HT1080 (cell line): ENCODE results near the gene NMRAL1. TPM values are rescaled to one million over a fixed set of nuclear protein-coding genes. Genes with fewer than 3 reads are reported as not detected.

Source experiments
- DNase-seq: peaks from one replicate; pipeline ENCODE4 v3.0.0-alpha.2; 2015; ENCODE audit warnings: low read depth
- small RNA-seq: library from RNA; depleted of rRNA; stranded (forward); fragments of <200 nt; gene quantifications from one replicate; pipeline ENCODE3, GENCODE V24; 2014
- total RNA-seq: library from RNA; depleted of rRNA; stranded (reverse); fragments of >200 nt; shearing (Covaris generic); gene quantifications from 2 replicates; pipeline ENCODE4 v1.2.3, GENCODE V29; 2014; rRNA removed

NMRAL1 gene
- total RNA-seq, 1 experiment from 2014 or later: 33.8 TPM

DNA sequence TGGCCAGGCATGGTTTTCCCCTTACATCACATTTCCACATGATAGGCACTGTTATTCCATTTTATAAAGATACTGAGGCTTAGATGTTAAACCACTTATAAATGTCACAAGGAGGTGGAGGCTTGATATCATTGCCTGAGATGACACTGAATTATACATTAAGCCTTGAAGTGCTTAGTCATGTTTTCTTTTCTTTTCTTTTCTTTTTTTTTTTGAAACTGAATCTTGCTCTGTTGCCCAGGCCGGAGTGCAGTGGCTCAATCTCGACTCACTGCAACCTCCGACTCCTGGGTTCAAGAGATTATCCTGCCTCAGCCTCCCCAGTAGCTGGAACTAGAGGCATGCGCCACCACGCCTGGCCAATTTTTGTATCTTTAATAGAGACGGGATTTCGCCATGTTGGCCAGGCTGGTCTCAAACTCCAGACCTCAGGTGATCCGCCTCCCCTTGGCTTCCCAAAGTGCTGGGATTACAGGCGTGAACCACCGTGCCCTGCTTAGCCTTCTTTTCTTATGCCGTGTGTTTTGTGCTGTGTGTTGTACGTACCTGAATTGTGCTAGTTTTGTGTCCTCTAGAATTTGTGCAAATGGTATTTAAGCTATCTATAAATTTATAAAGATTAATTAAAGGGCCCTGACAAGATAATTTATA is 47.6 kb downstream of the NMRAL1 start:
- no peak for DNase-seq

DNA sequence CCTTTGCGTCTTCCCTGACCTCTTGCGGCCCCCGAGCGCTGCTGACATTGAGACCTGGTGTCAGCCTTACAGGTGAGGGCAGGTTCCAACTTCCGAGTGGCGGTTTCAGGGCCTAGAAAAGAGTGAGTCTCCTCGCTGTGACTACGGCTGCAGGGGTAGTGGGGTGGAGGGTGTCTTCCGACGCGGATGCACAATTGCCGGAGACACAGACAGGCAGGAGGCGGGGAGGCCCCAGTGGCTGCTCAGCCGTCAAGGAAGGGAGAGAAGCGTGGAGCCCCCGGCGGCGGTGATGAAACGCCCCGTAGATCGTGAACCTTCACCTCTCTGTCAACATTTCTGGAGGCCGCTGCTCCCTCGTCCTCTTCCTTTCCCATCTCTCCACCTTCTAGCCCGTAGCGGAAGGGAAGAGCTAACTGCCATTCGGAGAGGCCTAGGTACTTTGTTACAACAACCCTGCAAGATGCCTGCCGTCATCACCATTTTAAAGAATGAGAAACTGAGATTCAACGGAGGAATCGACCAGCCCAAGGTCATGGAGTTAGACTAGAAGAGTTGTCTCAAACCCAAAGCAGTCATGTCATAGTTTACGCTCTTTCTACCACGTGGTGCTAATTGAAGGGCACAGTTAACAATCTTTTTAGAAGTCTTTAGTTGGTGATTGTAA is 48.3 kb downstream of the NMRAL1 start:
- peak; percentile 25 for DNase-seq

DNA sequence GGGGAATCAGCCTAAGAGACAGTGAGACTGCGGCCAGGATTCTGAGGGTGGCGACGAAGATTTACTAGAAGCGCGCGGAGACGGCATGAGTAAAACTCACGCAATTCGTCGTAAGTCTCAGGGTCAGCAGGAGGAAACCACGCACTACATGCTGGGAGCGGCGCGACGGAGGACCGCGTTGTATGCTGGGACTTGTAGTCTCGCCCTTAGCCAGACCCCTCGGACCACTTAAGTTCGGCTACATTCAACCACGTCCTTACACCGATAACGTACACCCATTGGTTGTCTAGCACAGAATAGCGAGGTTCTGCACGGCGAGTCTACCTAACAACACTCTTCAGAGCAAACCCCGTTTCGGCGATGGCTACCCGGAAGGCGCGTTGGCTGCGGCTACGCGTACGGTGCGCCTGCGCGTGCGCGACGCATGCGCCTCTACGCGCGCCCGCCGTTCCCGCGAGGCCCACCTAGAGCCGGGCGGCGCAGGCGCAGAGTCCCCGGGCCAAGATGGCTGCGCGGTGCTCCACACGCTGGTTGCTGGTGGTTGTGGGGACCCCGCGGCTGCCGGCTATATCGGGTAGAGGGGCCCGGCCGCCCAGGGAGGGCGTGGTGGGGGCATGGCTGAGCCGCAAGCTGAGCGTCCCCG is 48.9 kb downstream of the NMRAL1 start, which contains the start of gene DNAJA3:
TSS of gene DNAJA3 (plus strand) at position 491 of the 643 bp plus-strand sequence. CDS start at position 505, 14 bp downstream.
- DNase-seq: peak; percentile 92

DNA sequence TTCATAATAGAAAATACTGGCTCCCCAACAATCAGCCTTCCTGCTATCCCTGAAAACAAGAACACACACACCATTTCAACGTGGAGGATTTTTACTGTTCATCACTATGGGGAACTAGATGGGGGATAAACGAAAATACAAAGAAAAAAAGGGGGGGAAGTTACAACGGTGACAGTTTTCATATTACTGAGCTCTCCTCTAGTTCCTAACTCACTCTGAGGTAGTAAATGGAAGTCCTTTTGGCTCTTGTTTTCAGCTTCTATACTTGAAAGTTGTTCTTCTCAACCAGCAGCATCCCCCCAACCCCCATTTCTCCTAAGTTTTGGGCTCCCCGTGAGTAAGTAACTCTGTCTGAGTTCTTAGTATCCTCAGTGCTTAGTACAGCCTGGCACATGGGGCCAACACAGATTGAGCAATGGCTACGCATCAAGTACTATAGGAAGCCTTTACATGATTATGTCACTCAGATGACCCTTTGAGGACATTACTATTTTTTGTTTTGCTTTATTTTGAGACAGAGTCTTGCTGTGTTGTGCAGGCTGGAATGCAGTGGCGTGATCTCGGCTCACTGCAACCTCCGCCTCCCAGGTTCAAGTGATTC is 53.8 kb downstream of the NMRAL1 start:
- DNase-seq: no peak

DNA sequence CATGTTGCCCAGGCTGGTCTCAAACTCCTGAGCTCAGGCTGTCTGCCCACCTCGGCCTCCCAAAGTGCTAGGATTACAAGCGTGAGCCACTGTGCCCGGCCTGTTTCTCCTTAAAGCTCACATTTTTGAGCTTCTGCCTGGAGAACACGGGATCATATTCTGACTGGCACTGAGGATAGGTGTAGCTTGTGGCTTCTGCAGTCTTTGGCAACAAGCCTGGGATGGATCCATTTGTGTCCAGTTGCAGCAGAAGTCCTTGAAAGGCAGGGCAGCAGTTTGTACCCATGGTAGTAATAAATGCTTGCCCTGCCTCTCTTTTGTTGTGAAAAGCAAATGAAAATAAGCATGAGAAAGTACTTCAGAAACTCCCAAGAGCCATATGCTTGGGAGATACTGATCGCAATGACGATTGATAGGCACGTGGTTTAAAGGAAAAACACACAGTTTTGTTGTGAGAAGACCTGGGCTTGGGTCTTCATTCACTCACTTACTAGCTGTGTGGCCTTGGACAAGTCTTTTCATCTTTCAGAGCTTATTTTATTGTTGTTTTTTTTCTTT is 54.9 kb downstream of the NMRAL1 start:
- no peak for DNase-seq

DNA sequence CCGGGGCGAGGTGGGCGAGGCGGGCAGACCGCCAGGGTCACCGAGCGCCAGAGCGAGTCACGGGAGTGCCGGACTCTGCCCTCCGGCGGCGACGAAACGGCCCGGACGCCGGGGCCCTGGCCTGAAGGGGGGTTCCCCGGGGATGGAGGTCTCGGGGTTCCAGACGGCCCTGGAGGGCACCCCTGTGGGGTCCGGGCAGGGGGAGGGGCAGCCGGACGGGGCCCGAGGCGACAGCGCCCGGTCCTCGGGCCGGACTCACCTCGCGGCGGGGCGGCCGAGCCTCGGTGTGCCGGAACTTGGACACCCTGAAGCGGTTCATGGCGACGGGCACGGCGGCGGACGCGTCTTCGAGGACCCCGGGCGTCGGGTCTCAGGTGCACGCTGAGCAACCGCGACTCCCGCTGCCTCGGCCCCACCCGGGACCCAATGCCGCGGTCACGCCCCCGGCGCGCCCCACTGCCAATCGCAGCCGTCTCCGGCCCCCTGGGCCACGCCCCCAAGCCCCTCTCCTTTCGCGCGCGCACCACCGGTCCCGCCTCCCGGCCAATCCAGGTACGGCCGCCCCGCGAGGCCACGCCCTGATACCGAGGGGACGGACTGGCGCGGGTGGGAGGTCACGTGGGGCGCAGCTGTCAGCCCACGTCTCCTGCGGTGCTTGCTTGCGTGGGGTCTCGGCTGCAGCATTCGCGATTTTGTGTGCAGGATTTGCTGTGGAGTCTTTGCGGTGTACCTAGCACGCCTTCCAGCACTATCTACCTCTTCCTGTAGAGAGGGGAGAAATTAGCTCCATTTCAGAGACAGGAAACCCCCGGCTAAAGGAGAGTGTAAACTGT is 58.0 kb downstream of the NMRAL1 start, which contains the start of gene CORO7:
TSS of gene CORO7 (minus strand) at position 397 of the 833 bp plus-strand sequence. CDS start at position 319, 78 bp downstream.
- DNase-seq: peak; percentile 84

DNA sequence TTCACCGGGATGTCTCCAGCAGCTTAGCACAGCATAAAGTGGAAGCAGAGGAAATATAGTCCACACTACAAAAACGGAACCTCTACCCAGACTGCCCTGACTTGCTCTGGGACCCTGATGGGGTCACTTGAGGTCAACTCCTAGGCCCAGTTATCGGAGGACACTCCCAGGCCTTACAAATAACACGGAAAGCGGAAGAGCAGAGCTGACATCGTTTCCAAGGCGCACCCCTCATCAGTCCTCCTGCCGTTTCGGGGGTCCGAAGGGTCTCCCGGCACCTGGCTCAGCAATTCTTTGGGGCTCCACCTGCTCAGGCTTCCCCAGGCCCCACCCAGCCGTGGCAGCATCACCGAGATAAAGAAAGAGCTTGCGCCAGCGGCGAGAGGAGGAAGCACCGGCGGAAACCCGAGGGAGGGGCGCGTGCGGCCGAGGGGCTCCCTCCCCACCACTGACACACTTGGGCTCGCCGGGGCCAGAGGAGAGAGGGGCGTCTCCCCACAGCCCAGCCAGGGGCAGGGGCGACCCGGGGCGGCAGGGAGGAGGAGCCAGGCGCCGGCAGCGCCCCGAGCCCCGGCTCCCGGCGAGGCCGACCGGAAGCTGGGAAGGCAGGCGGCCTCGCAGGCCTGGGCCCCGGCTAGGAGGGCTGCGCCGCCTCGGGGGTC is 58.8 kb downstream of the NMRAL1 start:
- DNase-seq: no peak

DNA sequence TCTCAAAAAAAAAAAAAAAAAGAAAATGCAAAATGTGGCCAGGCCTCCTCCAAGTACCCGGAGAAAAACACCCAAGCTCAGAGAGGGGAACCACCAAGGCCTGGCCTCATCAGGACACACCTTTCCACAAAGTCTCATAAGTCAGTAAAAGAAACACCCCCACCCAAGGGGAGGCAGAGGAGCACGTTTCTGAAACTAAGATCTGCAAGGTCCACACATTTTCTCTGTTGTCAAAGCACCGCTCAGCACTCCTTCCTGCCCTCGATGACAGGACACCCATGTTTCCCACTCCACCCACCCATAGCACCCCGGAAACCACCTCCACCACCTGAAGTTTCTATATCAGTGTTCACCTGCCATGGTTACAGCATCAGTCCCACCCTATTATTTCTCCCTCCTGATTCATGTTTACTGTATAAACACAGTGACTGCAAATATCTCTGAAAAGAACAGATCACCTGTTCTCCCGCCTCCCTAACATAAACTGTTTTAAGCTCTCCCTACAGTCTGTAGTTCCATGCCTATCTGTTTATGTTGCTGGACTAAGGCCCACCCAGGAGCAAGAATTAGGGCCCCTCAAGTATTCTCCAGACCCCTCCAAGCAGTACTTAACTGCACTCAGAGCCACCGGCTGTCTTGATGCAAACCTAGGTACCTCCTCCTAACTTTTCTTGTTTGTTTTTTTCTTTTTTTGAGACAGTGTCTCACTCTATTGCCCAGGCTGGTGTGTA is 60.1 kb downstream of the NMRAL1 start:
- DNase-seq: no peak

DNA sequence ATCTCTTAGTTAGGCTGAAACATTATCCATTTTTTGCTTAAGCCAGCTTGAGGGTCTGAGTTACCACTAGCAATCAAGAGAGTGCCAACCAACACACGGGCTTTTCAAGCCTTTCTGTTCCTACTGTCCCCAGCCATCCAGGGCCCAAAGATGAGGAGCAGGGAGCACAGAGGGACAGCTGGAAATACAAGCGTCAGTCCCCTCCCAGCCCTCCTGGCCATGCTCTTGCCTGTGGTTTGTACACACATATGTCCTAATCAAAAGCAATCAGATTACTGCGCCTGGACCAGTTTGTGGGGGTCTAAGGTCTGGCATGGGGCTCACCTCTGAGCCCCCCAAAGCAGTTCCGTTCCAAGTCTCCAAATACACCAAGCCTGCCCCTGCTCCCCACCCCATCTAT is 61.6 kb downstream of the NMRAL1 start:
- DNase-seq: no peak

DNA sequence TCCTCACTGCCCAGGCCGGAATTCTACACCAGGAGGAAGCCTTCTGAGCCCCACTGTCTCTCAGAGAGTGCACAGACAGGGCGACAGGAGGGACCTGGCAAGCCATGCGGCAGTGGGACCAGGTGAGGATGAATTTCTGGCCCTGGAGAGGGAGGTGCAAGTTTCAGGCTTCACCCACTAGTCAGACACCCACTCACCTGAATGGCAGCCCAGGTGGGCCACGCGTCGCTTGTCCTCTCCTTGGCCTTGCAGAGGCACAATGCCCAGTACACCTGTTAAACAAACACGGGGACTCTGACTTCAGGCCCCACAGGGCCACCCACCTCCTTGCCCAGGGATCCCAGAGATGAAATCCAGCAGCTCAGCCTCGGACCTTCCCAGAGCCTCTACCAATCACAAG is 62.3 kb downstream of the NMRAL1 start:
- no peak for DNase-seq

Small RNA genes lying within 50 kb of the gene (small RNA-seq; reads per million reads assigned to genes)
- not detected for gene AC012676.2

Other genes starting within 250 kb of the NMRAL1 start
- gene SRL, start 232.5 kb downstream of the NMRAL1 start, total RNA-seq: not detected in 2 replicates
- 25.3 and 35.3 TPM in 2 replicates for gene TFAP4, start 201.6 kb downstream of the NMRAL1 start, total RNA-seq
- gene GLIS2, start 158.6 kb downstream of the NMRAL1 start, total RNA-seq: 0.84 and 2.8 TPM in 2 replicates
- gene PAM16, start 123.3 kb downstream of the NMRAL1 start, total RNA-seq: 77.8 and 107 TPM in 2 replicates
- 3.4 and 4.9 TPM in 2 replicates for gene VASN, start 102.8 kb downstream of the NMRAL1 start, total RNA-seq
- 19.2 and 24.9 TPM in 2 replicates for gene CORO7, start 58.0 kb downstream of the NMRAL1 start, total RNA-seq
- gene DNAJA3, start 48.8 kb downstream of the NMRAL1 start, total RNA-seq: 99.6 and 113 TPM in 2 replicates
- 84.1 and 92.2 TPM in 2 replicates for gene HMOX2, start 1.8 kb upstream of the NMRAL1 start, total RNA-seq
- gene CDIP1, start 64.1 kb upstream of the NMRAL1 start, total RNA-seq: 14.1 and 21.8 TPM in 2 replicates
- not detected in 2 replicates for gene C16orf96, start 81.7 kb upstream of the NMRAL1 start, total RNA-seq
- 30.4 and 44.2 TPM in 2 replicates for gene UBALD1, start 140.3 kb upstream of the NMRAL1 start, total RNA-seq
- gene MGRN1, start 150.2 kb upstream of the NMRAL1 start, total RNA-seq: 13.3 and 24.0 TPM in 2 replicates
- gene NUDT16L1, start 218.9 kb upstream of the NMRAL1 start, total RNA-seq: 23.5 and 27.3 TPM in 2 replicates